Ramos (cell line): Measurements from ENCODE around the gene SLC8A3.
"Not testable (repeated sequence)": the region's sequence is repeated elsewhere in the genome, so short reads cannot be mapped to it uniquely, and the experiment has no call there.

Experiments used
- in situ Hi-C: fragments of 300-500 bp; cut with MboI; formaldehyde crosslinking; loops from one replicate; pipeline ENCODE4 v1.14.3; 2022; ENCODE audit warnings: low sequenced_read_pairs; ENCODE audit not compliant: unreplicated experiment

The SLC8A3 gene, protein sequence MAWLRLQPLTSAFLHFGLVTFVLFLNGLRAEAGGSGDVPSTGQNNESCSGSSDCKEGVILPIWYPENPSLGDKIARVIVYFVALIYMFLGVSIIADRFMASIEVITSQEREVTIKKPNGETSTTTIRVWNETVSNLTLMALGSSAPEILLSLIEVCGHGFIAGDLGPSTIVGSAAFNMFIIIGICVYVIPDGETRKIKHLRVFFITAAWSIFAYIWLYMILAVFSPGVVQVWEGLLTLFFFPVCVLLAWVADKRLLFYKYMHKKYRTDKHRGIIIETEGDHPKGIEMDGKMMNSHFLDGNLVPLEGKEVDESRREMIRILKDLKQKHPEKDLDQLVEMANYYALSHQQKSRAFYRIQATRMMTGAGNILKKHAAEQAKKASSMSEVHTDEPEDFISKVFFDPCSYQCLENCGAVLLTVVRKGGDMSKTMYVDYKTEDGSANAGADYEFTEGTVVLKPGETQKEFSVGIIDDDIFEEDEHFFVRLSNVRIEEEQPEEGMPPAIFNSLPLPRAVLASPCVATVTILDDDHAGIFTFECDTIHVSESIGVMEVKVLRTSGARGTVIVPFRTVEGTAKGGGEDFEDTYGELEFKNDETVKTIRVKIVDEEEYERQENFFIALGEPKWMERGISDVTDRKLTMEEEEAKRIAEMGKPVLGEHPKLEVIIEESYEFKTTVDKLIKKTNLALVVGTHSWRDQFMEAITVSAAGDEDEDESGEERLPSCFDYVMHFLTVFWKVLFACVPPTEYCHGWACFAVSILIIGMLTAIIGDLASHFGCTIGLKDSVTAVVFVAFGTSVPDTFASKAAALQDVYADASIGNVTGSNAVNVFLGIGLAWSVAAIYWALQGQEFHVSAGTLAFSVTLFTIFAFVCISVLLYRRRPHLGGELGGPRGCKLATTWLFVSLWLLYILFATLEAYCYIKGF

DNA sequence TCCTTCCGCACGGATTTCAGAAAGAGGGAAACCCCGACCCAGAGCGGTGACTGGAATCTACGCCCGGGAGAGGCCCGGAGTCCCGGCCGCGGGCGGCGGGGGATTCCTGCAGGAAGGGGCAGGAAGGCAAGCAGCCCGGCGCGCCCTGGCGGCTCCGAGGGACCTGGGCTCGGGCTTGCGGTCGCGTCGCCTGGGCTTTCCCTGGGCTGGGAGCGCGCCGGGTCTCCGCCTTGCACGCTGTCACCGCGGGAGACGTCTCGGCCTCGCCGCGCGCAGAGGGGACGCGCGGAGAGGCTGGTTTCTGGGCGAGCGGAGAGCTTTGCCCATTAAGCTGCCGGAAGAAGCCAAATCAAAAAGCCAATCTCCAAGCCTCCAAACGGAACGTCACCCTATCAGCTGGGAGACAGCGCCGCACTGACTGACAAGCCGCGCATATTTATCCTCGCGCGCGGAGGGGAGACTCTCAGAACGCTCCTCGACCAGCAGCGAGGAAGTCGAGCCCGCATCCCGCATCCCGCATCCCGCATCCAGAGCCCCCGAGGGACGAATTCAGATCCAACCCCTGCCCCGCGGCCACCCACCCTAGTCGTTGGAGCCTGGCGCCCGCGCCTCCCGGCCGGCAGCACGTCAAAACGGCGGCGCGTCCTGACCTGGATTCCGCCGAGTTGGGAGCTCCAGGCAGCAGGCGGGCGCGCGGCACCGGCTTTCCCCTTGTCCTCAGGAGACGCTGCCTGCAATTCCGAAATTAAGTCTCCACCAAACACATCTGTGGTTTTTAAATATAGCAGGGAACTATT is at the start of gene SLC8A3:
SLC8A3 (minus strand) TSS at position 293 of the 797 bp plus-strand sequence. CDS start 20,529 bp downstream, outside the sequence.
- in situ Hi-C loops, result no loop called here

- in situ Hi-C loops, result no loop called here
Observed at GRCh38 chr14:70237710-70238109, 49.0 kb upstream of the SLC8A3 start.

GRCh38 chr14:70234066-70234950 is 45.6 kb upstream of the SLC8A3 start:
- in situ Hi-C loops, result no loop called here

- in situ Hi-C loops, result not testable (repeated sequence)
Observed at GRCh38 chr14:70231756-70232544, 43.2 kb upstream of the SLC8A3 start.

DNA sequence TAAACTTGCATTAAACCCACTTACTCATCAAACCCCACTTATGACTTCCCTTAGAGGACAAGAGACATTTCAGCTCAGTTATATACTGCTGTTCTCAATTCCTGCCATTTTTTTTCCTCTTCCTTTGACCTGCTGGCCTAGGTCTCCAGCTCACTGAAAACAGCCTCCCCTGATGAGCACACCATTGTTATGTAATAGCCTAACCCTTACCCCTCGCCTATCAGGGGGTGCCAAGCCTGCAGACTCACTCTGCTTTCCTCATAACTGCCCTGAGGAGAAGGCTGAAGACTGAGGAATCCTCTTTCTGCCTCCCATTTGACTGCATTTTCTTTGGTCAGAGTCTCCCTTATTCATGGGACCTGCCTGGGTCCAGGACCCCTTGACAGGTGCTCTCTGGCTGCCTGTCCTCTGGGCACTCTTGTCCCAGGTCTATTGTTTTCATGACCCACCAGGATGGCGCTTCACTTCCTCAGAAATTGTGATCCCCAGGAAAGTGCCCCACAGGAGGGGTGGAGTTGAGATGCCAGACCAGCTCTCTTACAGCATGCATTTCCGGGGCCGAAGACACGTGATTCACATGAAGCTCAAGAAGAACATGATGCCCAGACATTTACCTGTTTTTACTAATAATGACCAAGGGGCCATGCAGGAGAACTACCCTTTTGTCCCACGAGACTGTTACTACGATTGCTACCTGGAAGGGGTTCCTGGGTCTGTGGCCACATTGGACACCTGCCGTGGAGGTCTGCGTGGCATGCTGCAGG is 41.3 kb upstream of the SLC8A3 start:
- in situ Hi-C loops, result not testable (repeated sequence)

DNA sequence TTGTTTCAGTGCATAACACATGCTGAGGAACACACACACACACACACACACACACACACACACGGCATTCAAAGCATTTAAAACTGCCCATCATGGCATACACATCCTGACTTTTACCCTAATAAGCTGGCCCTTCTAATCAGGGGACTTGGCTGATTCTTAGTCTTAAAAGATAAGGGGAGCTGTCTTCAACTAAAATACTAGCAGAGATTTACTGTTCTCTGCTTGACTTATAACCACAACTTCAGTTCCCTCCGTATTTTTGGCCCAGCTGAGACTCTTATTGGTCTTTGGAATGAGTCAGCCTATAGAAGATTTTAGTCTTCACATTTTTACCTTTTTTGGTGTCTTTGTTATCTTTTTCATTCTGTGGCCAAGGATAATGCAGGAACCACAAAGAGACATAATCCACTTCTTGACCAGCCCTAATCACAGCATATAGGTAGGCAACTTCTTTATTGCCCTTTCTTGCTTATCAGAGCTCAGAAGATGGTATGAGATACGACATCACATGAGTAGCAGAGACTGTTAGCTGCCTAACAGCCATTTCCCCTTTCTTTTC is 25.1 kb upstream of the SLC8A3 start:
- in situ Hi-C loops, result no loop called here

GRCh38 chr14:70212752-70213151 is 24.0 kb upstream of the SLC8A3 start:
- in situ Hi-C loops, result no loop called here

- in situ Hi-C loops, result no loop called here
Observed at GRCh38 chr14:70208380-70208779, 19.6 kb upstream of the SLC8A3 start.

DNA sequence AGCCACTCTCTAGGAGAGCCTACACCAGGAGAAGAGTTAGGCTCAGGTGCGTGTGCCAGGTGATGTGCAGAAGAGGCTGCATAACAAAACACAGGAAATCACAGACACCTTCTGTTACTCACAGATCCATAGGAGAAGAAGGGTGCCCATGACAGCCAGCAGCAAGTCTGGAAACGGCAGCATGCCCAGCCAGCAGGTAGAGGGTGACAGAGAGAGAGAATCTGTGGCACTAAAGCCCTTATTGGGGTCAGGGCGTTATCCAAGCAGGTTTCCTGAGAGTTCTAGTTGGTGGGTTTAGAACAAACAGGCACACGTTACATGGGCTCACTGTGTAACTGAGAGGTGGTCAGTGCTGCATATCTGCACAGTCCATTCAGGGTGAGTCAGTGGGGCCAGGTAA is 14.9 kb upstream of the SLC8A3 start:
- in situ Hi-C loops, result no loop called here

- in situ Hi-C loops, result no loop called here
Observed at GRCh38 chr14:70201994-70202393, 13.2 kb upstream of the SLC8A3 start.

DNA sequence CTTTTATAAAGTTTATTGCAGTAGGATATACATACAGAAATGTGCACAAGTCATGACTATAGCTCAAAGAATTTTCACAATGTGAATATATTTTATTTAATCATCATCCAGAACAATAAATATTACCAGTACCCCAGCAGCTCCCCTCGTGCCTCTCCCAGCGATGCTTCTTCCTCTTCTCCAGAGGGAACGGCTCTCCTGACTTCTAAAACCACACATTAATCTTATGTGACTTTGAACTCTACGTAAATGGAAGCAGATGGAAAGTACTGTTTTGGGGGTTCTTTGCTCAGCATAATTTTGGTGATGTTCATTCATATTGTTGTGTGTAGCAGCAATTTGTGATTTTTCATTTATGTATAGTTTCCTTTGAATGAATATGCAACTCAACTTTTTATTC is 4.6 kb upstream of the SLC8A3 start:
- in situ Hi-C loops, result no loop called here

- in situ Hi-C loops, result no loop called here
Observed at GRCh38 chr14:70192915-70193314, 4.2 kb upstream of the SLC8A3 start.

DNA sequence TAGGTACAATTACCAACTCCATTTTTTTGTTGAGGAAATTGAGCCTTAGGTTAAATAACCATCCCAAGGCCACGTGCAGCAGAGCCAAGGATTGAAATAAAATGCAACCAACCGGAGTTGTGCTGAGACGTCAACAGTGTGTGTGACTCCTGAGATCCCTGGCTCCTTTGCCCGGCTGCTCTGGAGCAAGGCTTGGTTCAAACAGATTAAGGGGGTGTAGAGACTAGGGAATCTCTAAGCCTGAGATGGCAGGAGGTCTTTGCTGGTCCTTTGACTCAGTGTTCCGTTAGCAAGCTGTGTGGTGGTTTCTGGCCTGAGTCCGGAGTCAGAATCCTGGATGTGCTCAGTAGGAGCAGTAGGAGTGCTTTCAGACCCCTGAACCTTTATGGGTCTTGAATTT is 1.4 kb upstream of the SLC8A3 start:
- in situ Hi-C loops, result no loop called here

- in situ Hi-C loops, result no loop called here
Observed at GRCh38 chr14:70189456-70190077, 816 bp upstream of the SLC8A3 start.

- in situ Hi-C loops, result no loop called here
Observed at GRCh38 chr14:70188322-70188658, 461 bp downstream of the SLC8A3 start.

DNA sequence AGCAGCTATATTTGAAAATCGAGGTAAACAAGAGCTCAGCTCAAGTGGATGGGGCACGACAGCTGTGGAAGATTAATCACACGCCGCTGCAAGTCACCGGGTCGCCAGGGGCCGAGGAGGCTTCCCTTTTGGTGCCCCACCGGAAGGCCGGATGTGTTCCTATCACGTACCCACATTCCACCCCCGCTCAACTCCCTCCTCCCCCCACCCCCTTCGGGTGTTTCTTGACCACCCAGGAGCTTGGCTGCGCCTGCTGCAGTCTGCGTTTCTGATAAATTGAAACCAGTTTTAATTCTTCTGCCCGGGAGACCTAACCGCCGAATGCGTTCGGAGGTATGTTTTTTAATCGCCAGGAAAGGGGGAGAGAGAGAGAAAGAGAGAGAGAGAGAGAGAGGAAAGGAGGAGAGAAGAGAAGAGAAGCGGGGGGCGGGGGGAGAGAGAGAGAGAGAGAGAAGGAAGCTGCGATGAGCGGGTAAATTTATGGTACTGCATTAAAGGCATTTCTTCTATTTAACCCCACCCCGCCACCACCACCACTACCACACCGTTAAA is 1.8 kb downstream of the SLC8A3 start:
- in situ Hi-C loops, result no loop called here

- in situ Hi-C loops, result no loop called here
Observed at GRCh38 chr14:70183991-70184390, 4.8 kb downstream of the SLC8A3 start.
